Spleen (tissue), 7 donors: Measurements from ENCODE around the gene EPHA6.

Experiments used
- CTCF ChIP-seq, 11 experiments: fragments of 200-600 bp in 7 of 11; fragments of 450-650 bp in 4 of 11; sonication (generic) in 4 of 11; IDR thresholded peaks in 8 of 11; conservative IDR thresholded peaks in 3 of 11; 1 replicate in 7 of 11; 2 replicates in 4 of 11; pipeline versions ENCODE4 v1.4.0 to v1.8.0; 2016 to 2021; ENCODE audit warnings: antibody characterized with exemption in 11 of 11, inconsistent platforms in 4 of 11, mild to moderate bottlenecking in 1 of 11
- POLR2A ChIP-seq, 3 donors: fragments of 450-650 bp; IDR thresholded peaks; one replicate each; pipeline ENCODE4 v1.5.1; 2017; ENCODE audit warnings: antibody characterized with exemption in 3 of 3, mild to moderate bottlenecking in 1 of 3
- POLR2AphosphoS5 ChIP-seq, 3 donors: sonication (generic); formaldehyde crosslinking; IDR thresholded peaks; one replicate each; pipeline ENCODE4 v1.5.1; 2017; ENCODE audit warnings: antibody characterized with exemption in 3 of 3
- donor health status: DM: no; HTN: no; CAD: no; lungs with moderate emphysema.
- donor health status: DM: no; HTN: no; CAD: no.
- donor health status: DM: no; HTN: no; CAD: no.

- no peak for TF ChIP-seq POLR2A (IDR thresholded peaks at IDR 0.05)
- no peak for TF ChIP-seq CTCF (IDR thresholded peaks at IDR 0.05 in 8 of 11, conservative IDR thresholded peaks at IDR 0.05 in 3 of 11)
- no peak for TF ChIP-seq POLR2AphosphoS5 (IDR thresholded peaks at IDR 0.05)
These were observed 616.2 kb downstream of the EPHA6 start for GRCh38 chr3:97430601-97431000.
